DOHH2 (cell line): ENCODE measurements around the gene EPHB1.

ENCODE experiments used
- CTCF ChIP-seq: fragments of 200-600 bp; sonication (generic); IDR thresholded peaks from one replicate; pipeline ENCODE4 v1.5.1; 2014; ENCODE audit warnings: antibody characterized with exemption, mild to moderate bottlenecking, low read depth, low read length; ENCODE audit not compliant: poor library complexity, severe bottlenecking
- EZH2phosphoT487 ChIP-seq: fragments of 200-600 bp; sonication (generic); IDR thresholded peaks from 2 replicates; pipeline ENCODE4 v1.6.1; 2017; ENCODE audit warnings: borderline replicate concordance, mild to moderate bottlenecking, antibody characterized with exemption, low read length, moderate library complexity, mixed read lengths

- TF ChIP-seq CTCF (no peak), EZH2phosphoT487 (no peak)
These were observed 239.3 kb downstream of the EPHB1 start for GRCh38 chr3:135034291-135034768.
